ENCODE results near the gene SAC3D1.
A peak's percentile ranks its signal among the peaks of the same experiment; 100 is the strongest.

The SAC3D1 gene

DNA sequence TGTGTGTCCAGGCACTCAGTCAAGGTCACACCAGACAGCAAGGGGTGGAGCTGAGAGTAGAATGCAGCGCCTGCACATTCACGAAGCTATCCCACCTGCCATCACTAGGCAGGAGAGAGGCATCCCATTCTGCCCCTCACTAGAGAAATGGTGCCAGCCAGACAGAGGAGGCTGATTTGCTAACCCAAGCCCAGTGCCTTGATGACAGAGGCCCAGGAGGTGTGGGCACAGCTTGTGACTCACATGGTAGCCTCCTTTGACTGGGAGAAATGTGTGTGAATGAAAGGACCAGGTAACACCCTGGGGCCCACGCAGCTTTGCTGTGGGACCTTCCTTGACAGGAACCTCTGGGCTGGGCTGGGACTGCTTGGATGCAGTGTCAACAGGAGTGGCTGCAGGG, 22.5 kb downstream of the SAC3D1 start:
- DNase-seq = no peak

DNA sequence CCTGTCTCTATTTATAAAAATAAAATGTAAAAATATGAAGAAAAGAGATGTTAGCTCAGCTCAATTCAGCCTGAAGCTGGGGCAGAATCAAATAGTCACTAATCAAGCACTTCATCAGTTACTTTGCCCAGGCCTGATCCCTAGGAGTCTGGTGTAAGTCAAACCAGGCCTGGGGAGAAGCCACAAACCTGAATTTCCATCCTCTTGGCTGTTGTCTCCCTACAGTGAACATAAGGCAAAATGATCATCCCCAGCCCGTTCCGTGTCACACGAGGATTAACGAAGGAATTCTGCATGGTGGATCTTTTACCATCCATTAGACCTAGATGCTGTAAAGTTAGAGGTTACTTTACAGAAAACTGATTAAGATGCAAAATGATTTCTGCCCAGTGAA, 23.8 kb downstream of the SAC3D1 start:
- no peak for DNase-seq

DNA sequence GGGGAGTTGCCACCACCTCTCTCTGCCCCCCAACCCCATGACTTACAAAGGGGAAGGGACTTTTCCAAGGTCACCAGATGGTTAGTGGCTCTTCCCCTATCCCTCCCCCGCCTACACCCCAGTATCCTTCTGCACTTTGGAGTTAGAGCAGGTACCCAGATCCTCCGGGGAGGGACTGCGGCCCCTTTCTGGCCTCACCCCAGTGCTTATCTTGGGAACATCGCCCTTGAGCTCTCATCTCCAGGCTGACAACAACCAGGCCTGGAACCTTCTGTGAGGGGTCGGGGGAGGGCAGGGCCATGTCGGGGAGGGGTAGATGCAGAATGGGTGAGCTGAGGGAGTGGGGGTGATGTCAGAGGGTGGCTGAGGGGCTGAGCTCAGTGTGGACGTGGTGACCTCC, 24.8 kb downstream of the SAC3D1 start:
- DNase-seq = no peak

DNA sequence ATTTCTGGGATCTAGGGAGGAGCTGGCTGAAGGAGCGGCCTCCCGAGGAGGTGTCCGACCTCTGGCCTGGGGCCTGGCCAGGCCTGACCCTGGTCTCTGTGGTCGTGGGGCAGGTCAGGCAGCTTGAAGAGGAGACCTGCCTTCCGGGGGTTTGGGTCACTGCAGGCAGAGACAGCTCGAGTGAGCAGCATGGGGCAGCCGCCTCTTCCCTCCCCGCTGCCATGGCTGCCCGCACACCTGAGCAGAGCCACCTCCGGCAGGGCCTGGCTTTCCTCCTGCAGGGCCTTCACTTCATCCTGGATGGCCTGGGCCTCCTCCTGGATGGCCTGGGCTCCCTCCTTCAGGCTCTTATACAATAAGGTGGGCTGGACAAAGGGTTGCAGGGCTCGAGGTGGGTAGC, 25.3 kb downstream of the SAC3D1 start:
- DNase-seq = no peak

DNA sequence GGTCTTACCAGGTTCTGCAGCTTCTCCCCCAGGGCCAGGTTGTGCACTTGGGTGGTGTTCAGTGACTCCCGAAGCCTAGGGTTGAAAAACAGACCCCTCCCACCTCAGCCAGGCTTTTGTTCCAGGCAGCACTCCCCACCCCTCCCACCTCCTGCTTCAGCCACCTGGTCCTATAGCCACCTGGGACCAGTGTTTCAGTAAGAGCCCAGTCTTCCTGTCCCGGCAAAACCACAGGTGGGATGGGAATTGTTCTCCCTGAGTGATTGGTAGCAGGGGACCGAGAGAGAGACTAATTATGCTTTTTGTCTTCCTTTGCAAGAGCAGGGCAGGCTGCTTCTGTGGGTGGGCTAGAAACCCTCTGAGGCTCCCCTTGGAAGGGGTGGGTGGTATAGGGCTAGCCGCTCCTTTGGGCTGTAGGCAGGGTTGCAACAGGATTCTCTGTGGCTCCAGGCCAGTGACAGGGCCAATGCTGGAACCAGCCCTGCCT, 25.8 kb downstream of the SAC3D1 start:
- DNase-seq = no peak

DNA sequence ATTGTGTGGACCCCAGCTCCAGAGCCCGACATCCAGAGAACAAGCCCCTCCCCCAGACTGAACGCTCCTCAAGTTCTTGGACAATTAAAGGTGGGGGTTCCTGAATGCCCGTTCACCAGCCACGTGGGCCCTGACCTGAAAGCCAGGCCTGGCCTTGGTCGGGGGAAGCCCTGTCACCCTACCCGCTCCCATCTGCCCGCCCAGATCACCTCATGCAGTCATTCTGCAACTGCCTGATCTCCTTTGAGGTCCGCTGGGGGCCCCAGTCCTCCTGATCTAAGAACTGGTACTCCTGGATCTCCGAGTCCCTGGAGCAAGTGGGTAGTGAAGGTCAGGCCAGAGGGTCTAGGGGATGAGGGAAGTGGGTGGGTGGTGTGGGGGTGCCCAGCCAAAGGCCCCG, 26.4 kb downstream of the SAC3D1 start:
- DNase-seq = no peak

DNA sequence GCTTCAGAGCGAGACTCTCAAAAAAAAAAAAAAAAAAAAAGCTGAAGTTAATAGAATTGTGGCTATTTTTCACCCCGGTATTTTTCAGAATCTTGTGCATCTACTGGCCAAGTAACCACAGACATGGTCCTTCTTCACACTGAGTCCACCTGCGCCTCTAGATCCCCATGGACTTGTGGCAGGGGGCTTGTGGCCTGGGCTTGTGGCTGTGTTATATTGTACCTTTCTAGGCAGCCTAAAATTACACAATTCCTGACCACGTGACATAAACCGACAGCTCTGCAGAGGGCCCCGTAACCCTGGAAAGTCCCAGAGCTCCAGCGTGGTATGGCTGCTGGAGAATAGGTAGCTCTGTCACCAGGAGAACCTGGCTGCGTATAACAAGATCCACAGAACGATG, 28.2 kb downstream of the SAC3D1 start:
- DNase-seq = no peak

DNA sequence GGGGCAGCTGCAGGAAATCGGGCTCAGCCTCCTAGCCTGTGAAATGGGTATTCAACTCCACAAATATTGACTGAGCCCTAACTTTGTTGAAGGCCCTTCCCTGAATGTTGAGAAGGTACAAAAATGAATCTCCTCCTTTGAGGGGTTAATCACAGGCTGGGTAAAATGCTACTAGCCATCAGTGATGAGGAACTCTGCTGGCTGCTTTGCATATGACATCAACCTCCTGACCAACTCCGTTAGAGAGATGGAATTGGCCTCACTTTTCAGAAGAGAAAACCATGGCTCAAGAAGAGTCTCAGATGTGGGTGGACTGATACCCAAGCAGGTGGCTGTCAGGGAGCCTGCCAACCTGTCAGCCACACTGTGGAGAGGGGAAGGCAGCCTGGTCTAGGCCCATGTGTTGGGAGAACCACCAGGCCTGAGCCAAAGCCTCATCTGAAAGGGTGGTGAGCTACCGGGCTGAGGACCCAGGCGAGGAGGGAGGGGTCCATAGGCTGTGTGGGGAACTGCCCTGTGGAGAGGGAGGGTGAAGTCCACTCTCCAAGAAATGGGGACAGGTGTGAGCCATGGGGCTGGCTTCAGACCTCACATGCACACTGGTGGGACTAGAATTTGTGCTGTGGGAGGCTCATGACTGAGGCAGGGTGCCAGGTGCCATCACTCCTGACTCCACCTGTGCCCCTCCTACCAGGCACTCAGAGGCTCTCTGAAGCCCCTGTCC, 31.1 kb downstream of the SAC3D1 start:
- no peak for DNase-seq

DNA sequence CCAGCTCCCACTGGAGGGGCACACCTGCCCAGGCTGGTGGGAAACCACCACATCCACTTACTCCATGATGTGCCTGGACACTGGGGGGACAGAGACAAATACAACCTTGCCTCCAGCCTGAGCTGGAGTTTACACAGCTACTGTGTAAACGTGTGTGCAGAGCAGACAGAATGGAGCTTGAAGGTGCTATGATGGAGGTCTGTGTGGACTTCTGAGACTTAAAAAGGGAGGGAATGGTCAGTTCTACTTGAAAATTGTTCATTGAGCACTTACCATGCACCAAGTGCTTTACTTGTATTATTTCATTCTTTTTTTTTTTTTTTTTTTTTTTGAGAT, 31.6 kb downstream of the SAC3D1 start:
- no peak for DNase-seq

DNA sequence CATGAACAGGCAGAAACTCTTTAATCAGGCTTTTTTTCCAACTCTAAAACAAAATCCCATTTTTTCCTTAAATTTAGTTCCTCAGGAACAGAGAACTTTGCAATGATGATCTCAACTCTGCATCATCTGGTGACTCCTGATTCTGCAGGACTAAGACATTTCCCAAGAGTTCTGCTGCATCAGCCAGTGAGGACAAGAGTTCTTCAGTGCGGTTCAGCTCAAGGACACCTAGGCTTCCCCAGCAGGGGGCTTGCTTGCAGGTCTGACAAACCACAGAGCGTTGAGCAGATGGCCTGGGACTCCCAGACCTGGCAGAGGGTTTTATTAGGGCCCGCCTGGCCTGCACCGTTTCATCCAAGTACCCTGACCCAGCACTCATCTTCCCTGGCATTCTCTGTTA, 36.4 kb downstream of the SAC3D1 start:
- no peak for DNase-seq

DNA sequence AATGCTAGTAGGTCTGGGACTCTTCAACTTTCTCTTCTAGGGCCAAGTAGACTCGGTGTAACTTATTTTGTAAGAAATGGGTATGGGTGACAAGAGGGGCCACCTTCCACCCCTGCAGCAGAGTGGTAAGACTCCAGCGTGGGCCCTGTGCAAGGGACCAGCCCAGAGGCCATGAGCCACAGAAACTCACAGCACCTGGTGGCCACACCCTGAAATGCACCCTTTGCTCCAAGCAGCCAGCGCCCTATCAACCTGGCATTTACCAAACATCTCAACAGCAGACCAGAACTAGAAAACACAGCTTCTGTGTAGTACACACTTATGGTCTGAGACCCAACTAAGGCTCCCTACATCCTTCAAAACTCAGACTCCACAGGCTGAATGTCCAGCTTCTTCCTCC, 37.1 kb downstream of the SAC3D1 start:
- DNase-seq = no peak

DNA sequence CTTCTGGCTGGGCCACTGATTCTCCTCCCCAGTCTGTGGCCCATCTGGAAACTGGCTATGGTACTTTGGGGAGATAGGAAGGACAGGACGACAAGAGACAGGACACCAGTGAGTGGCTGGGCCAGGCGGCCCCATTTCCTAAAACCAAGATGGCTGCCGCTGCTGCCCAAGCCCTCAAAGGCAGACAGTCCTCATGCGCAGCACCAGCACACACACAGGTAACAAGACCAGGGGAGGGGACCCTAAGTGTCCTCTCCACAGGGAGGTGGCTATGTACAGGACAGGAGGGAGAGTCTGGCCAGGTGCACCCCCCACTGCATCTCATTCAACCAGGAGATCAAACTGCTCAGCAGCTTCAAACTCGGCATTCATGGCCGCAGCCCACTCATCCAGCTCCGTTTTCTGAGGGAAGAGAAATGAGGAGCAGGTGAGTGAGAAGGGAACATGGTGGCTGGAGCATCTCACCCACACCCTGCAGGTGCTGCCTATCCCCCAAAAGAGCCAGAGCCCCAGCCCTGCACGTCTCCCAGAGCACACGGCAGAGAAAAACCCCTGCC, 37.9 kb downstream of the SAC3D1 start:
- no peak for DNase-seq

DNA sequence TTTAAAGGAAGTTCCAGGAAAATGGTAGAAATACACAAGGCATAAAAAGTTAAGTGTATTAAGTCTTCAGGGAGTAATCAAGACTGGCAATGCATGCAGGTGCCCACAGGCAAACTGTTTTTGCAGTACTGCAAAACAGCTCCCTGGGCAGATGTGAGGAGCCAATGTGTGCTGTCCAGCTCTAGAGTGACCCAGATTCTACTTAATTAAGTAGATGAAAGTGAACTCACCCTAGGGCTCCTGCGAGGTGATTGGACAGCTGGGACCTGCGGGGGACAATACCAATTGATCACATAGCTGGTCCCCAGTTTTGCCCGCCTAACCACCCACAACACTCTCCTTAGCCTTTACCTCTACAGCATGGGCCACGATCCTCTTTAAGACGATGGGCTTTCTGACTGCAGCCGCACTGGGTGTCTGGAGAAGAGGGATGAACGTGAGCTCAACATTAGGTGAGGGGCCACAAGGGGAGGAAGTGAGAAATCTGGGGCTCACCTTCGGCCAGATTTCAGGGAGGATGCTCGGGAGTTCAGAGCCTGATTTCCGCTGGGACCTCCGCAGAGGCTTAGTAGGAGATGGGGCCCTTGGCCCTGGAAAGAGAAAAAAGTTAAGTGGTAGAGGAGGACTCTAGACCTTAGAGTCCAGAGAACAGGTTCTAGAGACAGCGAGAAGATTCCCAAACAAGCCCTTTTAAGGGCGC, 42.3 kb downstream of the SAC3D1 start:
- no peak for DNase-seq

DNA sequence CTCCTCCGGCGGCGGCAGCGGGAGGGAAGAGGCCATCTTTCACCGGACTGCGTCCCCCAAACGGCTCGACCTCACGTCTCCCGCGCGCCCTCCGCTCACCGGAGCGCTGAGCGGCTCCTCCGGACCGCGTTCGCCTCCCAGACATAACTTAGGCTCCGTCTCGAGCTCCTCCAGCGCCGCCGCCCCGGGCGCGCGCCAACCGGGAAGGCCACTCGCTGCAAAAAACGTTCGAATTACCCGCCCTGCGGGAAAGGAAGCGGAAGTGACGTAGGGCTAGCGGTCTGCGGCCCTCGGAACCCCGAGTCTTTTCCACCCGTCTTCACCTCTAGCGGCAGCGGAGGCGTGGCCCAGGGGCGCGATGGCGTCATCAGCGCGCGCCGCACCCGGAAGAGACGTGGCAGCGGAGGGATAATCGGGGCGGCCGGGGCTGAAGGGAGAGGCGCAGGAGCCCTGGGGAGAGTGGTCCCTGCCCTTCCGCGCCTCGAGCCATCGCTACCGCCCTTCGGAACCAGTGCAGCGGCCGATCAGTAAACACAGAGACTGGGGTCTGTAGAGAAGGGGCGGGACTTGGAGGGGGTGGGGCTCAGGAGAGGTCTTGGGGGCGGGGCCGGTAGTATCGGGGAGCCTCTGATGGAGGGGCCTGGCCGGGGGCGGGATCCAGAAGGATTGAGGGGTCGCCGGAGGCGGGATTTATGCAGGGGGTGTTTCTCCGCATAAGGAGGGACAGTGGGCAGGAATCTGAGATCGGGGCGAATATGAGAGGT, 43.0 kb downstream of the SAC3D1 start, which contains the start of the genes CDCA5 and ZFPL1:
Gene CDCA5, minus strand, starts transcription at position 207 of the 764 bp plus-strand sequence. Its CDS starts 62 bp downstream, at position 145.
Gene ZFPL1, plus strand, starts transcription at position 389 of the 764 bp plus-strand sequence. CDS start 477 bp downstream, outside the sequence.
- peak; percentile 96 for DNase-seq

DNA sequence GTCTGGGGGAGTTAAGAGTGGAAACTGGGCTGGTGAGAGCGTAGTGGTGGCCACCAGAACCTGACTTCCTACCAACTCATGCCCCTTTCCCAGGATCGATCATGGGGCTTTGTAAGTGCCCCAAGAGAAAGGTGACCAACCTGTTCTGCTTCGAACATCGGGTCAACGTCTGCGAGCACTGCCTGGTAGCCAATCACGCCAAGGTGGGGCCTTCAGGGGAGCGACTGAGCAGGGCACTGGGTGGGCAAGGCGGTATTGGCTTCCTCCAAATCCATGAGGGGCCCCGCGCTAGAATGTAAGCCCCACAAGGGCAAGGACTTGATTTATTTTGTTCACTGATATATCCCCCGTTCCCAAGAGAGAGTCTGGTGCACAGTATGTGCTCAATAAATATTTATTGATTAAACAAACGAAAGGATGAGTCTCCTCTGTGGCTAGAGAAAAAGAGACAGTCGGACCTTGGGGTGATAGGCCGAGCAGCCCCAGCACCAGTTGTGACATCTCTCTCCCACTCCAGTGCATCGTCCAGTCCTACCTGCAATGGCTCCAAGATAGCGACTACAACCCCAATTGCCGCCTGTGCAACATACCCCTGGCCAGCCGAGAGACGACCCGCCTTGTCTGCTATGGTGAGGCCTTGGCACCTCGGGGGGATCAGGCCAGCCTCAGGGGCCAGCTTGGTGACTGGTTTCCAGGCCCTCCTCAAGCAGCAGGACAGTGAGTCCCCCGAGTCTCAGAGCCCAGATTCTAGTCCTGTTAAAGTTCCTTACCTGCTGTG, 43.8 kb downstream of the SAC3D1 start:
- no peak for DNase-seq

DNA sequence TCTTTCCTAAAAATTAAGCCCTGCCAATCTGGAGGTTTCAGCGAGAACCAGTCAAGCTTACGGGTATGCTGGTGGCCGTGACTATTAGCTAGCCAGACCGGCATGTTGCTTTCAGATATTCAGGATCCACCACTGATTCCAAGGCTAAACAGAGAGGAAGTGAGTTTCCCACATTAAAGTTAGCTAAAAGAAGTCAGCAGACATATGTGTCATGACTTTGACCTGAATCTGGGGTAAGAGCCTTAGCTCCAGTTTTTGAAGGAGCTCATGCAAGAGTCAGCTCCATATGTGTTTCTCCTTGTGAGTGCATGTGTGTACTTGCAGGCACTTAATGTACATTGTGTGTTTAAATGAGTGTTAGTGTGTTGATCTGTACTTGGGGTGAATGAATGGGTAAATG, 44.4 kb downstream of the SAC3D1 start:
- no peak for DNase-seq

DNA sequence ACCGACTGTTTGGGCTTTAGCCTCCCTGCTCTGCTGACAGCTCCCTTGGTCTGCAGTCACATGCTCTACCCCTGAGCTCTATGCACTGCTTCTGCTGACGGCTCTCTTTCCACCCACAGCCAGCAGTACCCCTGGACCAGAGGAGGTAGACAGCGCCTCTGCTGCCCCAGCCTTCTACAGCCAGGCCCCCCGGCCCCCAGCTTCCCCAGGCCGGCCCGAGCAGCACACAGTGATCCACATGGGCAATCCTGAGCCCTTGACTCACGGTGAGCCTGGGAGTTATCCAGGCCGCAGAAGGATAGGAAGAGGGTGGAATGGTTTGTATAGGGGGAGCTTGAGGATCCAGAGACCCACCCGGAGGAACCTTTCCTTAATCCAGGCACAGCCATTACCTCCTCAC, 45.8 kb downstream of the SAC3D1 start:
- DNase-seq = no peak

DNA sequence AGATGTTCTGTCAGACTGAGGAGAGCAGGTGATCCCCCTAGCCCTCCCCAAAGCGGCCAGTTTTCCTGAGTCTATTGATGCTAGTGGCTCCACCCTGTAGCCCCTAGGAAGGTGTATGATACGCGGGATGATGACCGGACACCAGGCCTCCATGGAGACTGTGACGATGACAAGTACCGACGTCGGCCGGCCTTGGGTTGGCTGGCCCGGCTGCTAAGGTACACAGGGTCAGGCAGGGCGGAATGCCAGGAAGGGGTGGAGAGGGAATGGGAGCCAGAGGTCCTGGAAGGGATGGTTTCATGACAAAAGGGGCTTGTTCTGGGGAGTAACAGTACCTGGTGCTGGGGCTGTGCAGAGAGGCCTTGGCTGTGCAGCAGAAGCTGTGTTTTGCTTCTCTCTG, 46.2 kb downstream of the SAC3D1 start:
- DNase-seq = no peak

DNA sequence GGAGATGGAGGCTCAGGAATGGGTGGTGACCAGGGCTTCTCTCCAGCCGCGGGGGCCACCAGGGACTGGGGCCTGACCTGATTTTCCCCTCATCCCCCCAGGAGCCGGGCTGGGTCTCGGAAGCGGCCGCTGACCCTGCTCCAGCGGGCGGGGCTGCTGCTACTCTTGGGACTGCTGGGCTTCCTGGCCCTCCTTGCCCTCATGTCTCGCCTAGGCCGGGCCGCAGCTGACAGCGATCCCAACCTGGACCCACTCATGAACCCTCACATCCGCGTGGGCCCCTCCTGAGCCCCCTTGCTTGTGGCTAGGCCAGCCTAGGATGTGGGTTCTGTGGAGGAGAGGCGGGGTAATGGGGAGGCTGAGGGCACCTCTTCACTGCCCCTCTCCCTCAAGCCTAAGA, 46.8 kb downstream of the SAC3D1 start:
- no peak for DNase-seq

DNA sequence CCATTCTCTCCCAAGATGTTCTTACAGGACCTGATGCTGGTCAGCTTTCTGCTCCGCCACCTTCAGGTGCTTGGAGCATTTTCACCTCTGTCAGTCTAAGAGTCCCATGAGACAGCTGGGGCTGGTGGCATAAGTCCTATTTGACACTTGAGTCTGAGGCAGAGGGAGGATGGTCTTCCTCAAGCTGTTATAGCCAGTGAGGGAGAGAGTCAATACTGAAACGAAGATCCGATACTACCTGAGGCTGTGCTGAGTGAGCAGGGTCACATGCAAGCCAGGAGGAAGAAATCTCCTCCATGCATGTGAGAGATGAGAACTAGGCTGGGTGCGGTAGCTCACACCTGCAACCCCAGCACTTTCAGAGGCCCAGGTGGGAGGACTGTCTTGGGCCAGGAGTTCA, 48.6 kb downstream of the SAC3D1 start:
- no peak for DNase-seq

DNA sequence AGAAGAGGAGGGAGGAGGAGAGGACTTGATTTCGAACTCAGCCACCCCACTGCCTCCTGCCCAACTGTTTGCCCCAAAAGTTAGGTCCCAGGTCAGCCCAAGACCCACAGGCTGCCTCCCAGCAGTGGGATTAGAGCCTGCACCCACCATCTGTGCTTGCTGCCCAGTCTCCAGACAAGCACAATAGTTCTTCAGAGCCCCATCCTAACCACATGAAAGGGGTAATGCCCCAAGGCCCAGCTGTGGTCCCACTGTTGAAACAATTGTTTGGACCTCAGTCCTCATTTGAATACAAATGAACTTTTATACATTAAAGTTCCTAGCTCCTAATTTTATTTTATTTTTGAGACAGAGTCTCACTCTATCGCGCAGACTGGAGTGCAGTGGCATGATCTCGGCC, 49.6 kb downstream of the SAC3D1 start:
- DNase-seq = no peak

Data from NCI-H1105 (cell line).